Dermis blood vessel endothelial cell (primary cell): Measurements from ENCODE around the gene FAM240A. TPM values are rescaled to one million over a fixed set of nuclear protein-coding genes. Genes with fewer than 3 reads are reported as not detected.
"Not testable (repeated sequence)": the region's sequence is repeated elsewhere in the genome, so short reads cannot be mapped to it uniquely, and the experiment has no call there.

Experiments used
- DNase-seq: peaks from one replicate; pipeline ENCODE4 v3.0.0; 2010
- total RNA-seq: library from RNA; depleted of rRNA; stranded (reverse); fragments of >200 nt; gene quantifications from 2 replicates; pipeline ENCODE4 v1.2.3, GENCODE V29; 2014

The FAM240A gene
- total RNA-seq = not detected in 2 replicates

DNA sequence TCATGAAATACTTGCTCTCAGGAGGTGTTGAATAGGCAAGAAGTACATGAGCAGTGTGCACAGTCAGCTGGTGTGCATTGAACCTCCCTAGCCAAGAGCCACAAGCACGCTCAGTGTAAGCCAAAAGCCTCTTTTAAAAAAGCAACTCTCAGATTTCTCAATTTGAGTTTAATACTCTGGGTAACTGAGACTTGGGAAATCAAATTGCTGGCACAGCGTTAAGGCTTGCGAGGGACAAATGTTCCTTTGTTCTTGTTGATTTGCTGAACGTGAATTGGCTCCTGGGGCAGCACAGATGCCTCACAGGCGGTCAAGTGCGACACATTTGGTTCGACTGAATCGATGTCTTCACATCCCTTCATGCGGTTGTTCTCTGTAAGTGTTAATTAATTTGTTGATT is at the start of gene FAM240A:
TSS of gene FAM240A (plus strand) at position 202 of the 400 bp plus-strand sequence. CDS start at position 361, 159 bp downstream.
- DNase-seq = no peak

DNA sequence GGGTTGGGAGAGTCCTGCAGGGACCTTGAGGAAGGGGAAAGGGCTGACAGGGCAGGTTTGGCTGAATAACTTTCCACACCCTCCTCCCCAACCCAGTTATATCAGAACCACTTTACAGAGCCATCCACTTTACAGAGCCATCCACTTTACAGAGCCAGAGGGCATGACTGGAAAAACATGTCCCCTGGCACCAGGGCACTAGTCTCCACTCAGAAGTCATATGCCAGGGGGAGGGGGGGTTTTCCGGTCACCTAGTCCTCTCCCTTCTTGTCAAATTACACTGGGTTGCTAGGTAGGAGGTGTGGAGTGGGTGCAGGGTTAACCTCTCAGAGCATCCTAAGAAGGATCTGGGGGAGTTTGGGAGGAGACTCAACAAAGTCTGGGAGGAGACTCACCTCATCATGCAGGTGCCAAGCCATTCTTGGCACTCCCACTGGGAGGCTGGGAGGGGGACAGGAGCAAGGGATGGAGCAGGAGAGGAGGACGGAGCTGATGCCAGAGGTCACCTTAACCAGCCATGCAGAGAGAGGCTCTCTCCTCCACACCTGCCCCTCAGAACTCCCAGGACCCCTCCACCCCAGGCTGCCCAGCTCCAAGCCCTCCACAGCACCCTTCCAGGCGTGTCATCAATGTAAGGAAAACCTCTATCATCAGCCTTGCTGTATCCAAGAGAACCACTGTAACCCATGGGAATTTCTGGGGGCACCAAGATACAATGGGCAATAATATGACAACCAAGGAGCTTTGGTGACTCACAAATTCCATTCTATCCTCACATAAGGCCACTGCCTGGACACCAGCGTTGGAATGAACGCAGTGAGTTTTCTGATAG is 47.9 kb upstream of the FAM240A start:
- DNase-seq = peak; percentile 13

DNA sequence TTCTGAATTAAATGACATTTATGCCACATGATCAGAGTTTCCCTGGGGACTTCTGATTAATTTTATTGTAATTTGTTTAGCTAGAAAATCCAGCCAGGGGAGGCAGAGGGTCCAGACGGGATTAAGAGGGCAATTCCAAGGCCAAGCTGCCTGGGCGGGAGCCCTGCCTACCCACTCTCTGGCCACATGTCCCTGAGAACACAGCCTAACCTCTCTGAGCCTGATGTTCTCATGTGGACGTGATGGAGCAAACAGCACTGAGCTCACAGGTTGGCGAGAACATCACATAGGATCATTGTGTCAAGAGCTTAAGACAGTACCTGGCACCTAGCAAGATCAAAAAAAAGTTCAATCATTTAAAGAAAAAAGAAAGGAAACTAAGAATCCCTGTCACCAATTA is 47.2 kb upstream of the FAM240A start:
- no peak for DNase-seq

DNA sequence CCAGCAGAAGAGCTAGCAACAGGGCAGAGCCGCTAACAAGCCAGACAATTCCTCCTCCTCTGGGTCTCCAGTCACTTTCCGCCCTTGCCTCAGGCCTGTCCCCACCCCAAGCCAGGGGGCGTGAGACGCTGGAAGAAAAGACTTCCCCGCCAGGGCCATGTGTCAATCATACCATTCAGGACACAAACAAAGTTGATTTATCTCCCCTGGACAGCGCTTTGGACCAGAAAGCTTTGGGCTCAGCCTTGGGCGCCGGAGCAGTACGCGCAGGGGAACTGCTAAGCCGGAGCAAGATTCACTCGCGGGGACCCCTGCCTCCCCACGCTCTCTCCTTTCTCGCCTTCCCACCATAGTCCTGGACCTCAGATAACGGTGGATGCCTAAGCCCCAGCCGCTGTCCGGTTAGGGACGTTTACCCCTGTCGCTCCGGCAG is 46.7 kb upstream of the FAM240A start:
- DNase-seq = peak; percentile 24

DNA sequence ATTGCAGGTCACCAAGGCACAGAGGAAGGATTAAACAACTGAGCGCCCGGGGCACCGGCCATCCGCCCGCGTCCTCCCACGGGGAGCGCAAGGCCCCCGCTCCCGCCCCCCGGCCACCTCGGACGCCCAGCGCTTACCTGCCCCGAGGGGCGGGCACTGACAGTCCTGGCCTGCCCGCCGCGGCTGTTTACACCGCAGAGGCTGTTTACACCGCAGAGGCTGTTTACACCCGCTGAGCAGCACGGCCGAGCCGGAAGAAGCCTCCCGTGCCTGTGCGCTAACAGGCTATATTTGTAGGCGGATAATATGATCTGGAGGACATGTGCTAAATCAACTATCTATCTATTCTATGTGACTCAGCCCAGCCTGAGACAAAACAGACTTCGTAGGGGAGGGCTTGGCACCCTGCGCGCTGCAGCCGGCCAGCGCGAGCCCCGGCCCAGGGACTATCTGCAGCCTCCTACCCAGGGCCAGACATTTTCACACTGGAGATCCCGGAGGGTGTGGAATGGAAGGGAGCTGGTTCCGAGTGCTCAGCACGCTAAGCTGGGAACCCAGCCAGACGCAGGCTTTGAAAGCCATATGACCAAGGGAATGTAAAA is 46.2 kb upstream of the FAM240A start, which contains the start of gene LRRC2:
TSS of gene LRRC2 (minus strand) at position 263 of the 602 bp plus-strand sequence. CDS start 14,711 bp downstream, outside the sequence.
- peak; percentile 41 for DNase-seq

DNA sequence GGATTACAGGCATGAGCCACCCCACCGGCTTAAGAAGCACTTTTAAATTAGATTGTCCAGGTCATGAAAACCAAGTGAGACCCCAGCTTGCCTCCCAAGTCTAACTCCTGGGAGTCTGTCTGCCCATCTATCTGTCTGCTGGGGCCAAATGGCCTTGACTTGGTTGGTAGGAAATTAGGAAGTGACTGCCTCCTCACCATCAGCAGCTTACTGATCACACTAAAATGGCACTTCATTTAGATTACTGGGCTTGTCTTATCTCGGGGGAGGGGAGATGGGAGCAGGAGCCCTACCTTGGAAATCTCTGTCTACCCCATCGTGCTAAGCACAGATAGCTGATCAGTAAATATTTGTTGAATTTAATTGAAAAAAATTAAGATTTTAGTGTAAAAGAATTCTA is 40.6 kb upstream of the FAM240A start:
- no peak for DNase-seq

DNA sequence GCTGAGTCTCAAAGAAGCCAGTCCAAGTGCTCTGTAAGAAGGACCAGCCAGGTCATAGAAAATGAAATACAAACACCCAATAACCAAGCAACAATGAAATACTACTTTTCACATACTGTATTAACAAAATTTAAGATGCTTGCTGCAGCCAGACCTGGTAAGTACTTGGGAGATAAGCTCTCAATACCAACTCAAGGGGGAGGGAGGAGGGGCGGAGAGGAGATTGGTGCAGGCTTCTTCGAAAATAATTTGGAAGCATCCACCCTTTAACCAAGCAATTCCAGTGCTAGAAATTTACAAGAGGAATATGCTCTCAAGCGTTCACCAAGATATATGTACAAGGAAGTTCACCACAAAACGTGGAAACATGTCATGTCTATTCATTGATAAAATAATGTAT is 38.6 kb upstream of the FAM240A start:
- no peak for DNase-seq

DNA sequence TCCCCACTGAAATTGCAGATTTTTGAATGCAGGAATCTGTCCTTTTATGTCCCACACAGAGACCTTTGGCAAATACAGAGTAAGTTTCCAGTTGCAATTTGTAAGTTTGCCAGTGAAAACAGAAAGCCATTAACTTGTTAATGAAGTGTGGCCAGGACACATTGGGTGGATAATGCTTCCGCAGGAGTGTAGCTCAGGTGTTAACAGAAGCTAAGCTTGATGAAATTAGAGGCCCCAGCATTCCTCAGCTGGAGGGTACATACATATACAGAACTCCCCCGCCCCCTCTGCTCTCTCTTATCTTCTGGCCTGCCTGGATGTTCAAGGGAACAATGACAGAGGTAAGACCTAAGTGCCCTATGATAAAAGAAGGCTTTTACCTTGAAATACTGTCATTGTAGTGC is 38.1 kb upstream of the FAM240A start:
- no peak for DNase-seq

DNA sequence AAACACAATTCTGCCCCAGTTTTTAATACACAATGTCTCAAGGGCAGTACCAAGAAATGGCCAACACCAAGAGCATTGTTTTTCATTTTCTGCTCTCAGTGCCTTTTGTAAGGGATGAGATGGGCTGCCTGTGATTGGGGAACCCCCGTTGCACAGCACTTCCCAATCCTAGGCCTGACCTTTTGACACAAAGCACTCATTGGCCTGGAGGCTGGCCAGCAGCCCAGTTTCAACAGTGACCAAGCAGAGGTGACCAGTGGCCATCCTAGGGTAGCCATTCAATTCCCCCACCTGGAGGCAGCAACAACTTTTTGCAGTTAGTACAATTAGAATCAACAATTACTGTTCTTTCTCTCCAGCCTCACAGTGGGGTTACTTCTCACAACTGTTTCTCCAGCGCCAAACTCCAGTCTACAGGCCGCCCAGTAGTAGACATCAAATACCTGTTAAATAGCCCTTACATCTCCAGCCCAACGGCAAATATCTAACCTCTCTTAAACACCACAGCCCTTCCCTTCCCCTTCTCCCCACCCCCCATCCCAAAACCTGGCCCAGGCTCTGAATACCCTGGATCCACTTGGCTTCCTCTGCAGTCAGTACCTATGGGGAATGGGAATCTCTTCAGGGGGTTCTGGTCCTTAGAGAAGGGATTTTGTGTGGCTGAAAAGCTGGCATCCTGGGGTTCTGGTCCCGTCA is 37.3 kb upstream of the FAM240A start:
- DNase-seq = no peak

DNA sequence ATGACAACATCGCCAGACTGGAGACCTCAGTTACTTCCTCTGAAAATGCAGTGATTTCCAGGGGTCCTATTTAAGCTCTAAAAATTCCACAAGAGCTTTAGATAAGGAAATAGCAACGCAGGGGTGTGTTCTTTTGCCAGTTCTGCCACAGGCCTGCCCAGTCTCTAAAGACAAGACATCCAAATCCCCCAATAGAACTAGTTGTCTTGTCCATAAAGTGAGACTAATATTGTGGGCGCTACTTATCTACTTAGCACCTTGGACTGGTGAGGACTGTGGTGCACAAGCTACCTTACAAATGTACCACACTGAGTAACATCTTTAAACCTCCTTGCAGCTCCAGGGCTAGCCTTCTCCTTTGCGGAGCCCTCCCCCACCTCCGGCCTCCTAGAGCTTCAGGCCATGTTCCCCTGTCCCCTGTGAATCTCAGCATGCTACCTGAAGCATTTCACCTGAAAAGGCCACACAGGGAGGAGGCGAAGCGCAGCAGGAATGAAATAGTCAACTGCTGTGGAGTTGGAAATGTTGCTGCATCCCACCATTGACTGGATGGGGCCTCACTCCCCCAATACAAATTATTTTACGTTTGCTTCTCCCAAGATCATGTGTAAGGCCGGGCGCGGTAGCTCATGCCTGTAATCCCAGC is 36.6 kb upstream of the FAM240A start:
- DNase-seq = no peak

DNA sequence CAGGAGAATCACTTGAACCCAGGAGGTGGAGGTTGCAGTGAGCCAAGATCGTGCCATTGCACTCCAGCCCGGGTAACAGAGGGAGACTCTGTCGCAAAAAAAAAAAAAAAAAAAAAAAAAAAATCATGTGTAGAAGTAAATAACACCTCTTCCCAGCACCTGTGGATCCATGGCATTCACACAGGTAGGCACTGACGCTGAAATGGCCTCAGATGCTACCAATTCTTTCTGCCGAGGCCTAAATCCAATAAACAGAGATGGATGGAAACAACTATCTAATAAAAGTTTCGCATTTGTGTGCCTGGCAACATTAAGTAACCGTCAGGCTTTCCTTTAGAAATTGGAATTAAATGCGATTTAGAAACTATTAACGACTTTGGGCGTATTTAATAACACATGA is 35.9 kb upstream of the FAM240A start:
- DNase-seq = no peak

DNA sequence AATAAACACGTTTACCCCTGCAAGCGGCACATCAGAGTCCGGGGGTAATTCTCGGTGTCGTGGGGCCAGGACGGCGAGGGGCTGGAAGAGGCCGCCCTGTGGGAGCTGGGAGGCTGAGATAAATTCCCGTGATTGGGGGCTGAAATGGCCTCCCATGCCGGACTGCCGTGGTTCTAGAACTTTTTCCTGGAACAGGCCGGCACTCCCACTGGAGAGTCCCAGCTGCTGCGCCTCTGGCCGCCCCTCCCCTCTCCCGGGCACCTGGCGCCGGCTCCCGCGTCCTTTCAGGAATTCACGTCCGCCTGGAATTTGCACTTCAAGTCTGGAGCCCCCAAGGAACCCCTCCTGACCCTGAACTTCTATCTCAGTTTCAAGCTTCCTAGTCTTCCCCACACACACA is 35.4 kb upstream of the FAM240A start:
- no peak for DNase-seq

DNA sequence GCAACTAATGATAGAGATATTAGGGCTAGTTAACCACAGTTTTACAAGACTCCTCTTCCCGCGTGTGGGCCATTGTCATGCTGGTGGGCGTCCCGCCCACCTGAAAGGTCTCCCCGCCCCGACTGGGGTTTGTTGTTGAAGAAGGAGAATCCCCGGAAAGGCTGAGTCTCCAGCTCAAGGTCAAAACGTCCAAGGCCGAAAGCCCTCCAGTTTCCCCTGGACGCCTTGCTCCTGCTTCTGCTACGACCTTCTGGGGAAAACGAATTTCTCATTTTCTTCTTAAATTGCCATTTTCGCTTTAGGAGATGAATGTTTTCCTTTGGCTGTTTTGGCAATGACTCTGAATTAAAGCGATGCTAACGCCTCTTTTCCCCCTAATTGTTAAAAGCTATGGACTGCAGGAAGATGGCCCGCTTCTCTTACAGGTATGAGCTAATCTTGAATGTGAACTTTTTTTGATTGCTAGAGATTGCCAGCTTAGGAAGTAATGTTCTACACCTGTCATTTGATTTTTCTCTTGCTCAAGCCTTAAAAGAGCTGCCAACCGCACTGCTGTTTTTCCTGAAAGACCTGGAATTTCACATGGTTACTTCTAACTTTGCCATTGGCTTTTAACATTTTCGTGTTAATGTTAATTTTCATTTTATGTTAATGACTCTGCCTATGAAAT is 34.6 kb upstream of the FAM240A start:
- not testable (repeated sequence) for DNase-seq

DNA sequence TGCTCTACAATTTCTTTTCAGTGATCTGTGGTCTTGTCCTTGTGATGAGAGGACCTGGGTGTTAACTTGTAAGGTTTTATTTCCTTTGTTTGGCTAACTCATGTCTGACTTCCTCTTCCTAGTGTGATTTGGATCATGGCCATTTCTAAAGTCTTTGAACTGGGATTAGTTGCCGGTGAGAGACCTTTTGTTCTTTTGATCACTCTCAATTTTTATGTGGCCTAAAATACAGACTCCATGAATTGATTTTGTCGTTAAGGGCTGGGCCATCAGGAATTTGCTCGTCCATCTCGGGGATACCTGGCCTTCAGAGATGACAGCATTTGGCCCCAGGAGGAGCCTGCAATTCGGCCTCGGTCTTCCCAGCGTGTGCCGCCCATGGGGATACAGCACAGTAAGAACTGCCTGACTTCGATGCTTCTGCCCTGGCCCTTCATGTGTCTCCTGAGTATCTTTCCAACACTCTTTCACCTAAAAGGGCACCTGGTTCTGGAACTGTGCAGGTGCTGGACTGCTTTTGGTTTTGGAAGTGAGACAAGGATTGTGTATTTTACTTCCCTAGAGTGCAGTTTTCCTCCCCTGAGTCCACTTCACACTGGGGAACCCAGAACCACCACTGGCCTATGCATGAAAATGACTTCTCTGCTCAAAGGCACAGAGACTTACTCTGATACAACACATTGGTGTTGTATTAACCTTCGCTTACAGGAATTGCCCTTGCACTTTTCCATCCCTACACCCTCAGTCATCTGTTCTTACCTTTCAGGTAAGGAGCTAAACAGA is 33.2 kb upstream of the FAM240A start:
- peak; percentile 59 for DNase-seq

DNA sequence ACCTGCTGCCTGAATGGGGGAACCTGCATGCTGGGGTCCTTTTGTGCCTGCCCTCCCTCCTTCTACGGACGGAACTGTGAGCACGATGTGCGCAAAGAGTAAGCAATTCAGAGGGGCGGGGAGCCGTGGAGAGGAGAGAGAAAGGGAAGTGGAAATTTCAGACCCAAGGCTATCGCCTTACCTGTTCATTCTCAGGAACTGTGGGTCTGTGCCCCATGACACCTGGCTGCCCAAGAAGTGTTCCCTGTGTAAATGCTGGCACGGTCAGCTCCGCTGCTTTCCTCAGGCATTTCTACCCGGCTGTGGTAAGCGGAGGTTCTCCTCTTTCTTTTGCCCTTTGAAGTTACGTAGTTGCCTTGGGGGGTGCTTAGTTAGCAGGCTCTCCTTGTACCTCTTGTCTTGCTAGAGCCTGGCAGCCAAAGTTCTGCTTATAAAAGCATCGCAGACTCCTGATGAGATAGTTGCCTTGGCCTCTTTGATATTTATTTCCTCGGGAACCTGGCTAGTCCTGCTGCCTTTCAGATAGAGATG is 32.5 kb upstream of the FAM240A start:
- DNase-seq = no peak

DNA sequence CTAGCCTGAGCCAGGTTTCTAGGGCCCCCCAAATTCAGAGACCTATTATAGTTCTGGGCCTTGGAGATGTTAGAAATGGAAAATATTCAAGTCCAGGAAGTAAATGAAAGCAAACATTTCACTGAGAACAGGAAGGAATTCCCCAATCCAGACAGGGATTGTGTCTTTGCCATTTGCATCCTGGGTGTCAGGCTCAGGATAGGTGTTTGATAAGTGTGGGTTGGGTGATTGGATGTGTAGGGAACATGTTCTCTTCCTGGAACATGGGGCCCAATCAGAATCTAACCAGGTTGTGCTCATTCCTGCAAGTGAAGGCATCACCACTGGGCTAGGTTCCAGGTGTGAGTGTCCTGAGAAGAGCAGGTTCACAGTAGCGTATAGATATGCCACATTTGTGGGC is 31.6 kb upstream of the FAM240A start:
- DNase-seq = no peak

DNA sequence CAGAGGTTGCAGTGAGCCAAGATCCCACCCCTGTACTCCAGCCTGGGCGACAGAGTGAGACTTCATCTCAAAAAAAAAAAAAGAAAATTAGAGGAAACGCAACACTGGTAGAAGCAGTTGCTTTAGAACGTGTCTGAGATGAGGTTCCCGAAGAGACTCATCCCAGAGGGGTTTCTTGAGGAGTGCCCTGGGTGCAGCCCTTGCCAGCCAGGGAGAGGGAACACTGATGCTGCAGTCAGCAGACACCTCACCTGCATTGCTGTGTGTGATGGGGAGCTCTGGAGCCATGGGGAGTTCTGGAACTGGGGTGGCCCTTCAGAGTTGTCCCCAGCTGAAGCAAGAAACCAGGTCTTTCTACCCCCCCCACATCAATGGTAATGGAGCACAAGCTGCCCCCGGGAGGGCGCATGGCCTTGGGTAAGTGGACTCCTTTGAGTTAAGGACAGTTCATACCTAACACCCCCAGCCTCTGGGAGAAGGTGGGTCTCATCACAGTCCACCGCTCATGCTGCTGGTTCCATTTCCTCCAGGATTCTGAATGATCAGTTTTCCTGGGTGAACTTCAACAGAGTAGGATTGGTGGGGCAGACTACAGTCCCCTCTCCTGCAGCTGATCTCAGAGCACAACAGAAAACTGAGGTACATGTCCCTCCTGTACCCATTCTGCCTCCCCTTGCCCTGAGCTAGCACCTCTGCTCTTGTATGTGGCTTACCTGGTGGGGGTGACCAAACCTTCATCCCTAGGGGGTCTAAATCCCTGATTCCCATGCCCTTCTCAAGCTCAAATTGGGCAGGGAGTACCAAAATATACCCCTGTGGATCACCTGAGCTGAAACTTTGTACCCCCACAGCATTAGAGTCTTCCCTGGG is 27.5 kb upstream of the FAM240A start:
- no peak for DNase-seq

DNA sequence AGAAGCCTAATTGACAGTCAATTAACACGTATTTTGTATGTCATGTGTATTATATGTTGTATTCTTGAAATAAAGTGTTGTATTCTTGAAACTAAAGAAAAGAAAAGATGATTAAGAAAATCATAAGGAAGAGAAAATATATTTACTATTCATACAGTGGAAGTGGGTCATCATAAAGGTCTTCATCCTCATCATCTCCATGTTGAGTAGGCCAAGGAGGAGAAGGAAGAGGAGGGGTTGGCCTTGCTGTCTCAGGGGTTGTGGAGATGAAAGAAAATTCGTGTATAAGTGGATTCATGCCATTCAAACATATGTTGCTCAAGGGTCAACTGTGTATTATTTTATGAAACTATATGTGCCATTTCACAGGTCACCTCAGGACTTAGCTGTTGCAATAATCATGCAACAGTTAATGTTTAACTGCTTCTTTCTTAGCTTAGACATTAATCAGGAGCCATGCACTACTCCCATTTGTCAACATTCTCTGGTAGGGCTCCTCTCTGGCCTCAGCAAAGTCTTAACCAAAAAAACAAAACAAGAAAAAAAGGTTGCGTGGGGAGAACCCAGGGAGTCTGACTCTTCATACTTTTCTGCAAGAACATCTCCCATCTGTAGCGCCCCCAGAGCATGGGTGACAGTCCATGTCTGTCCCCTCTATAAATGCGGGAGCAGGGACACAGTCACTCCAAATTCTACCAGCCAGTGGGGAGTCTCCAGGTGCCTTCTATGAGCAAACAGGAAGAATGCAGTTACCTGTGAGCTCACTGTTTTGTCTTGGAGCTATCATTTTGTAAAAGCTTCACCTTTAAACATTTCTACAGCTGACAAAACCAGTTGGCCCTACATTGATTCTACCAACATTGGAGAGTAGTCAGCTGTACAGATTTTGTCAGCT is 26.3 kb upstream of the FAM240A start:
- no peak for DNase-seq

DNA sequence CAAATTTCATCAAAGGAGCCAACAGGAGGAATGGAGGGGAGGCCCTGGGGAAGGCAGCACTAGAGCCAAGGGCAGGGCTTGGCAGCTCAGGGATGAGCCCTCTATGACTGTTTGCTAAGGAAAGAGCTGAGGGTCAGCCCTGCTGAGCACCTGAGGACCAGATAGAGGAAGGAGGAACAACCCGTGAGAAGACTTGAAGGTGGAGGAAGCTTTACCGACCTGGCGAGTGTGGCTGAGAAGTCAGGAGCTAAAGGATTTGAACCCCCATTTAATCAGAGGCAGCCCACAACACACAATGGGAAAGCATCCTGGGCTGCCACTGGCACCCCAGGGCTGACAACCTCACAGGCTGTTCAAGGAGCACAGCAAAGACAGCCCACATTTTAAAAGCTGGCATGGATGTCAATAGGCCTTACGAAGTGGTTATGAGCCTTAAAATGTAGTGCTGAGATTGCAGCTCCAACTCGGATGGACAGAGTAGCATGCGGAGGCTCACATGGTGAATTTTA is 25.5 kb upstream of the FAM240A start:
- DNase-seq = no peak
